Neural progenitor cell (in vitro differentiated cells): Measurements from ENCODE around the gene ZFP82.

Experiments
- CTCF ChIP-seq: fragments of 200-600 bp; sonication (generic); IDR thresholded peaks from 2 replicates; pipeline ENCODE4 v1.5.1; 2017; ENCODE audit warnings: antibody characterized with exemption, mild to moderate bottlenecking
- EZH2 ChIP-seq: fragments of 200-600 bp; sonication (generic); IDR thresholded peaks from 2 replicates; pipeline ENCODE4 v1.6.1; 2017; ENCODE audit warnings: antibody characterized with exemption, mild to moderate bottlenecking, moderate library complexity

- TF ChIP-seq CTCF (no peak), EZH2 (no peak)
Observed at GRCh38 chr19:36373638-36374156, 44.7 kb downstream of the ZFP82 start.
